Keratinocyte (primary cell): ENCODE measurements around the gene CD69.

ENCODE experiments used
- CTCF ChIP-seq, 3 experiments: IDR thresholded peaks in 1 of 3; conservative IDR thresholded peaks in 1 of 3; optimal IDR thresholded peaks in 1 of 3; 2 replicates in 2 of 3; 3 replicates in 1 of 3; pipeline versions ENCODE3 to v1.5.1; 2011; ENCODE audit warnings: low read length in 3 of 3, mild to moderate bottlenecking in 3 of 3, moderate library complexity in 2 of 3, control low read depth in 1 of 3, inconsistent platforms in 1 of 3; ENCODE audit not compliant: insufficient read depth in 2 of 3; ENCODE audit errors: extremely low read depth in 1 of 3
- EZH2 ChIP-seq: IDR thresholded peaks from one replicate; pipeline ENCODE4 v1.6.1; 2012; ENCODE audit warnings: inconsistent platforms, mild to moderate bottlenecking, low read length, moderate library complexity

GRCh38 chr12:9776781-9777180 lies 16.1 kb upstream of the CD69 start:
- TF ChIP-seq CTCF (optimal IDR thresholded peaks at IDR 0.05 in 1 of 3, IDR thresholded peaks at IDR 0.05 in 1 of 3, conservative IDR thresholded peaks at IDR 0.05 in 1 of 3; ENCODE audit: extremely low read depth in 1 of 3, insufficient read depth in 2 of 3, low read length in 3 of 3) = no peak
- no peak for TF ChIP-seq EZH2
